Omental fat pad (tissue), 4 donors: Measurements from ENCODE around the gene SEMA4C. TPM values are rescaled to one million over a fixed set of nuclear protein-coding genes. Genes with fewer than 3 reads are reported as not detected.
"Not testable (repeated sequence)": the region's sequence is repeated elsewhere in the genome, so short reads cannot be mapped to it uniquely, and the experiment has no call there.

ENCODE experiments used
- ATAC-seq: fragments of 150-250 bp; one replicate; pipeline ENCODE4 v1.9.1; 2016; ENCODE audit warnings: mild to moderate bottlenecking, moderate library complexity; ENCODE audit not compliant: low FRiP score
- DNase-seq: peaks from one replicate; pipeline ENCODE4 v3.0.0-alpha.2; 2019; ENCODE audit warnings: low spot score
- total RNA-seq, 4 donors: library from RNA; depleted of rRNA; stranded (reverse); fragments of >200 nt; gene quantifications; one replicate each; pipeline ENCODE4 v1.1.0, GENCODE V29; 2016
- TF ChIP-seq, protein P1 (sequence below), 3 donors: fragments of 450-650 bp; IDR thresholded peaks; one replicate each; pipeline ENCODE4 v1.5.1; 2016 to 2017; ENCODE audit warnings: antibody characterized with exemption in 3 of 3, mild to moderate bottlenecking in 3 of 3, moderate library complexity in 2 of 3

SEMA4C gene
- total RNA-seq, 4 donors from 2014 or later: 19.7 to 40.4 (median 26.9) TPM

DNA sequence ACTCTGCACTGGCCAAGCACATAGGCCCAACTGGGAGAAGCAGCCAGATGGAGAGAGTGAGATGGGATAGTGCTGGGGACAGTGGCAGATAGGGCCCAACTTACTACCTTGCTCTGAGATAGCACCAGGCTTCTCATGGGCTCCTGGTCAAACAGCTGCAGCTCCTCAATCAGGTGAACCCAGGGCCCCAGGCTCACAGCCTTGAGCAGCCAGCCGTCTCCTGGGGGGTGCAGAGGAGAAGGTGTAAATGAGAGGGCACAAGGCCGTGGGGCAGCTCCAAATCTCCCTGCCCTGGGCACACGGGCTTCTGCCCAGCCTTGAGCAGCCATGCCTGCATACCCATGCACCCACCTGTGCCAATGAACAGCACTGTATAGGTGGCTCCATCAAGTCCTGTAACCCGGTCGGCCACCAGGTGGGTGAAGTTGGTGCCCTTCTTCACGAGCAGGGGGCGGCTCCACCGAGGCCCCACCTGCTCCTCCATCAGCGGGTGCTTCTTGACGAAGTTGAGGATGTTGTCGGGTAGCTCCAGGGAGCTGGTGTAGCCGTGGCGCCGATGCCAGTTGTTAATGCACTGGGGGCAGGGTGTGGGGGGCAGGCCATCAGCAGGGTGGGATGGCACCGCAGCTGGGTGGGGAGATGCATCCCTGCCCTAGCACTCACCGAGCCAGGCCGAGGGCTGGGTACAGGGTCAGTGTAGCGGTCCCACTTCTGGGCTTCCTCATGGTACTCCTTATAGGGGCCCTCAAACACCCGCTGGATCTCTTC is 6.1 kb downstream of the SEMA4C start:
- DNase-seq: no peak
- TF ChIP-seq, protein P1, sequence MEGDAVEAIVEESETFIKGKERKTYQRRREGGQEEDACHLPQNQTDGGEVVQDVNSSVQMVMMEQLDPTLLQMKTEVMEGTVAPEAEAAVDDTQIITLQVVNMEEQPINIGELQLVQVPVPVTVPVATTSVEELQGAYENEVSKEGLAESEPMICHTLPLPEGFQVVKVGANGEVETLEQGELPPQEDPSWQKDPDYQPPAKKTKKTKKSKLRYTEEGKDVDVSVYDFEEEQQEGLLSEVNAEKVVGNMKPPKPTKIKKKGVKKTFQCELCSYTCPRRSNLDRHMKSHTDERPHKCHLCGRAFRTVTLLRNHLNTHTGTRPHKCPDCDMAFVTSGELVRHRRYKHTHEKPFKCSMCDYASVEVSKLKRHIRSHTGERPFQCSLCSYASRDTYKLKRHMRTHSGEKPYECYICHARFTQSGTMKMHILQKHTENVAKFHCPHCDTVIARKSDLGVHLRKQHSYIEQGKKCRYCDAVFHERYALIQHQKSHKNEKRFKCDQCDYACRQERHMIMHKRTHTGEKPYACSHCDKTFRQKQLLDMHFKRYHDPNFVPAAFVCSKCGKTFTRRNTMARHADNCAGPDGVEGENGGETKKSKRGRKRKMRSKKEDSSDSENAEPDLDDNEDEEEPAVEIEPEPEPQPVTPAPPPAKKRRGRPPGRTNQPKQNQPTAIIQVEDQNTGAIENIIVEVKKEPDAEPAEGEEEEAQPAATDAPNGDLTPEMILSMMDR (IDR thresholded peaks at IDR 0.05): no peak
- no peak for ATAC-seq

DNA sequence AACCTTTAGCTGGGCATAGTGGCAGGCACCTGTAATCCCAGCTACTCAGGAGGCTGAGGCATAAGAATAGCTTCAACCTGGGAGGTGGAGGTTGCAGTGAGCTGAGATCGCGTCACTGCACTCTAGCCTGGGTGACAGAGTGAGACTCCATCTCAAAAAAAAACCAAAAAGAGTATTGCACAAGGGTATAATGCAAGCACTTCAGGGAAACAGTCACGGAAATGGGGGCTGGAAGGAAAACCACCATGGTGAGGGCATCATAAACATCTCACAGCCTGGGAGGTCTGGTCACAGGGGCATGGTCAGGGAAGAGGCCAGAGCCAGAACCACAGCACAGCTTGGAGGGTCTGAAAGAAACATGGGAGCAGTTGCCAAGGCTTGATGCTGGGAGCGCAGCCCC is 6.8 kb downstream of the SEMA4C start:
- ATAC-seq, DNase-seq: not testable (repeated sequence)

DNA sequence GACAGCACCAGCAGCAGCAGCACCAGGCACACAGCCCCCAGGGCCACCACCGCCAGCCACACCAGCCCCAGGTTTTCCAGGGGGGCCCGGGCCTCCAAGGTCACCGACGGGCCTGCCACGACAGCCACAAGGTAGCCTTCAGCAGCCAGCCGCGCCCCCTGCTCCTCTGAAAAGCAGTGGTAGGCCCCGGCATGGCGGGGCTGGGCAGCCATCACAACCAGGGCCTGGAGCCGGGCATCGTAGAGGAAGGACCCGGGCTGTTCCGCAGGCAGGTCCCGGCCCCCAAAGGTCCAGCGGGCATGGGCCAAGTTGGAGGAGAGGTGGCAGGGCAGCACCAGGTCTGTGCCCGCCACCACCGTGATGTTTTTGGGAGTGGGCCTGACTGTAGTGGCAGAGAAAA is 8.8 kb downstream of the SEMA4C start:
- no peak for DNase-seq
- TF ChIP-seq, protein P1 (IDR thresholded peaks at IDR 0.05): no peak
- no peak for ATAC-seq

DNA sequence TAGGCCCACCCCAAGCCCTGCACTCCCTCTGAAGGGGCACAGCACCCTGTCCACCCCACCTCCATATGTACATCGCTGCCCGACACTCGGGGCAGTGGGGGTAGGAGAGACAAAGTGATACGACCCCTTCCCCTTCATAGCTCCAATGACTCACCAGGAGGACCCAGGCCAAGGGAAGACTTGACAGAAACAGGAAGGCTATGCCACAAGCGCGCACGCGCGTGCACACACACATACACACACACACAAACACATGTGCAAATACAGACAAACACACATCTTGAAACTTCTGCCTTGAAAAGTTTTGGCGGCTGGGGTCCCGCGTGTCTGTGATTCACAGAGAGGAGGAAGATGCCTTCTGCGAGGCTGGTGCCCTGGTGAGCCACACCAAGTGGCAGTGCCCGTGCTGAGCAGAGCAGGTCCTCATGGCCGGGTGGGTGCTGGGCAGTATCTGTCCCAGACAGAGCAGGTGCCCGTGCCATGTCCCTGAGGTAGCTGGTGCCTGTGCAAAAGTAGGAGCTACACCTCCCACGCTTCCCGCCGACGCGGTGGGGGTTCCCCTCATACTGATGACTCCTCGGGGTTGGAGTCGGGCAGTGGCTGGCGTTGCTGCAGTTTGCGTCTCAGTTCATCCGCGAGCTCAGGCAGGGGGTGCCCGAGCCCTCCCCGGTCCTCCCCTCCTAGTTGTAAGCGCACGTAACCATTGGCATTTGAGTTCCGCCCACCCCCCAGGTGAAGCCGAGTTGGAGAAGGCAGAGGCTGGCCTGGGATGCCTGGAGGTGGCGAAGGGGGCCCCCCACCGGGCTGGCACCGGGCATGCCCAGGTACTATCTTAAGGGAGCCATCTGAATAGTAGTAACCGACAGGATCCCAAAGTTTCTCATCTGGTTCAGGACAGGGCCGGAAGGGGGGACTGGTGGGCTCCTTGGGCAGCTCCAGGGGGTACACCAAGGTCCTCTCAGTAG is 9.5 kb downstream of the SEMA4C start:
- TF ChIP-seq, protein P1 (IDR thresholded peaks at IDR 0.05): no peak
- ATAC-seq (no peak), DNase-seq (no peak)

DNA sequence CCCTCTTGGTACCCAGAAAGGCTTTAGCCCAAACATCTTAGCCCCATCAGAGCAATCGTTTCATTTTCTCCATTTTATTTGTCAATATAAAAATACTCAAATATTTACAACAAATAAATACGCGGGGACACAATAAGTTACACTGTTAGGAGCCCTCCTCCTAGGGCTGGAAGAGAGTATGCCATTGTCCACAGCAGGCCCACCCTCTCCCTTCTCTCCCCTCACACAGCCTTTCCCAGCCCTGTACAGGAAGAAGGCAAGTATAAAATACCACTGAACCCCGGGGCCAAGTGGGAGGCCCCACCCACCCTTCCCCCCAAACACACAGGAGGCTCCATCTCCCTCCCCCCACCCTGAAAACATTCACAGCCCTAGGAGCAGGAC is 10.2 kb downstream of the SEMA4C start:
- no peak for ATAC-seq
- TF ChIP-seq, protein P1 (IDR thresholded peaks at IDR 0.05): no peak

DNA sequence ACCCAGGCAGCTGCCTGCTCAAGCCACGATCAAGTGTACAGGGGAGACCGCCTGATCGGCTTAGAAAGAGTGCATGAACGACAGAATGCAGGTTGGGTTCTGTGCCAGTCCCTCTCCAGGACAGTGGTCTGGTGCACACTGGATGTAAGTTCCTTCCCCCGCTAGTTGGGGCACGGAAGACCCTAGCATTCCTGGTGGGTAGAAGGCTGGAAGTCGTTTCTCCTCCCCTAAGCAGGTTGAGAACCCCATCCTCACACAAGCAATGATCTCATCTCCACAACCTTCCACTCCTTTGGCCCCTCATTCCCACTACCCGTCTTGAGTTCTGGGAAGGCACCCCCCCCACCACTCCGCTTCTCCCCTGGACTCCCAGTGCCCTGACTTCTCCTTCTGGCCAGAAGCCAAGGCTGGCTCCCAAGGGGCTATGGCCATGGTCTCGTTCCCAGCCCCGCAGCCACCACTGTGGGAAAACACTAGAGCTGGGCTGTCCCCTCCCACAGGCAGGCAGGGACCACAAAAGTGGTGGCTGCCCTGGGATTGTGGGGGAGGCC is 10.7 kb downstream of the SEMA4C start:
- ATAC-seq (peak; percentile 0), DNase-seq (no peak)
- TF ChIP-seq, protein P1 (IDR thresholded peaks at IDR 0.05): no peak

More for the DNA sequence above, 10.2 kb downstream of the SEMA4C start:
- no peak for DNase-seq
